ENCODE results near the gene LIN28B. TPM values are rescaled to one million over a fixed set of nuclear protein-coding genes. Genes with fewer than 3 reads are reported as not detected.
"Not testable (repeated sequence)": the region's sequence is repeated elsewhere in the genome, so short reads cannot be mapped to it uniquely, and the experiment has no call there.

The LIN28B gene
- total RNA-seq, 2 experiments from 2014 or later: not detected

GRCh38 chr6:105080279-105080678 lies 123.4 kb downstream of the LIN28B start:
- Mint-ChIP-seq H3K9me3 (ENCODE audit: insufficient read depth) (no peaks in the 10 kb centered on the region), H3K27ac (no peak overlapping the region), H3K4me1 (ENCODE audit: low read depth) (no peaks in the 10 kb centered on the region), H3K4me3 (no peak overlapping the region), H3K27me3 (ENCODE audit: low read depth) (peaks cover 14% of the 10 kb centered on the region), H3K36me3 (ENCODE audit: low read depth) (no peaks in the 10 kb centered on the region)
- CTCF ChIA-PET: interaction anchor here (0.9 to 4.0 kb wide), 4 partner anchors 7 to 343 kb away, joined by 3 to 29 read pairs (median 4); no protein-coding TSS in a partner anchor
- POLR2A ChIA-PET: no interaction called here
- ATAC-seq (no peak), DNase-seq (no peak)

GRCh38 chr6:105081662-105082061 lies 124.8 kb downstream of the LIN28B start:
- H3K9me3 Mint-ChIP-seq (ENCODE audit: insufficient read depth); CTCF ChIA-PET; H3K4me1 Mint-ChIP-seq (ENCODE audit: low read depth); H3K27ac Mint-ChIP-seq; H3K4me3 Mint-ChIP-seq; POLR2A ChIA-PET; H3K36me3 Mint-ChIP-seq (ENCODE audit: low read depth); ATAC-seq; DNase-seq: not testable (repeated sequence)
- peaks cover 17% of the 10 kb centered on the region for H3K27me3 Mint-ChIP-seq (ENCODE audit: low read depth)

- Mint-ChIP-seq H3K4me3 (no peak overlapping the region), H3K36me3 (ENCODE audit: low read depth) (no peaks in the 10 kb centered on the region), H3K27ac (no peak overlapping the region), H3K4me1 (ENCODE audit: low read depth) (no peaks in the 10 kb centered on the region), H3K9me3 (ENCODE audit: insufficient read depth) (no peaks in the 10 kb centered on the region), H3K27me3 (ENCODE audit: low read depth) (peaks cover 11% of the 10 kb centered on the region)
- no peak for ATAC-seq
- CTCF ChIA-PET: interaction anchor here (0.6 to 3.6 kb wide), 43 partner anchors 9 to 931 kb away, joined by 3 to 29 read pairs (median 4); partner anchors contain the start of gene PREP
- peak; percentile 53 for DNase-seq
- POLR2A ChIA-PET: no interaction called here
Observed at GRCh38 chr6:105087571-105088211, 130.8 kb downstream of the LIN28B start.

- Mint-ChIP-seq H3K27ac (no peak overlapping the region), H3K27me3 (ENCODE audit: low read depth) (peaks cover 9% of the 10 kb centered on the region), H3K9me3 (ENCODE audit: insufficient read depth) (no peaks in the 10 kb centered on the region), H3K4me3 (no peak overlapping the region), H3K36me3 (ENCODE audit: low read depth) (no peaks in the 10 kb centered on the region), H3K4me1 (ENCODE audit: low read depth) (no peaks in the 10 kb centered on the region)
- ChIA-PET CTCF (interaction anchor here (0.7 kb wide), 1 partner anchor 14 kb away, joined by 3 read pairs; no protein-coding TSS in a partner anchor), POLR2A (interaction anchor here (0.6 kb wide), 1 partner anchor 147 kb away, joined by 3 read pairs; no protein-coding TSS in a partner anchor)
- ATAC-seq (no peak), DNase-seq (no peak)
Observed at GRCh38 chr6:105091140-105091829, 134.4 kb downstream of the LIN28B start.

- no peaks in the 10 kb centered on the region for H3K36me3 Mint-ChIP-seq (ENCODE audit: low read depth)
- no peaks in the 10 kb centered on the region for H3K27me3 Mint-ChIP-seq (ENCODE audit: low read depth)
- no peak for ATAC-seq
- H3K4me1 Mint-ChIP-seq (ENCODE audit: low read depth): no peaks in the 10 kb centered on the region
- no peaks in the 10 kb centered on the region for H3K9me3 Mint-ChIP-seq (ENCODE audit: insufficient read depth)
- no peak overlapping the region for H3K27ac Mint-ChIP-seq
- POLR2A ChIA-PET: no interaction called here
- CTCF ChIA-PET: no interaction called here
- no peak for DNase-seq
- no peak overlapping the region for H3K4me3 Mint-ChIP-seq
Observed at GRCh38 chr6:105094133-105094640, 137.3 kb downstream of the LIN28B start.

GRCh38 chr6:105095139-105095538 lies 138.2 kb downstream of the LIN28B start:
- CTCF ChIA-PET: no interaction called here
- Mint-ChIP-seq H3K27ac (no peak overlapping the region), H3K4me3 (no peak overlapping the region), H3K4me1 (ENCODE audit: low read depth) (no peaks in the 10 kb centered on the region), H3K27me3 (ENCODE audit: low read depth) (no peaks in the 10 kb centered on the region), H3K9me3 (ENCODE audit: insufficient read depth) (no peaks in the 10 kb centered on the region), H3K36me3 (ENCODE audit: low read depth) (no peaks in the 10 kb centered on the region)
- ATAC-seq: no peak
- POLR2A ChIA-PET: no interaction called here
- no peak for DNase-seq

GRCh38 chr6:105097288-105097687 lies 140.4 kb downstream of the LIN28B start:
- ATAC-seq (no peak), DNase-seq (no peak)
- no peak overlapping the region for H3K4me3 Mint-ChIP-seq
- no peaks in the 10 kb centered on the region for H3K4me1 Mint-ChIP-seq (ENCODE audit: low read depth)
- no peaks in the 10 kb centered on the region for H3K27me3 Mint-ChIP-seq (ENCODE audit: low read depth)
- no peaks in the 10 kb centered on the region for H3K9me3 Mint-ChIP-seq (ENCODE audit: insufficient read depth)
- no peak overlapping the region for H3K27ac Mint-ChIP-seq
- ChIA-PET POLR2A (no interaction called here), CTCF (interaction anchor here (0.5 to 1.8 kb wide), 4 partner anchors 9 to 485 kb away, joined by 3 to 9 read pairs (median 3); no protein-coding TSS in a partner anchor)
- no peaks in the 10 kb centered on the region for H3K36me3 Mint-ChIP-seq (ENCODE audit: low read depth)

GRCh38 chr6:105099371-105099770 lies 142.5 kb downstream of the LIN28B start:
- Mint-ChIP-seq H3K4me1 (ENCODE audit: low read depth) (no peaks in the 10 kb centered on the region), H3K9me3 (ENCODE audit: insufficient read depth) (no peaks in the 10 kb centered on the region), H3K4me3 (no peak overlapping the region), H3K36me3 (ENCODE audit: low read depth) (no peaks in the 10 kb centered on the region), H3K27me3 (ENCODE audit: low read depth) (no peaks in the 10 kb centered on the region), H3K27ac (no peak overlapping the region)
- DNase-seq (no peak), ATAC-seq (no peak)
- ChIA-PET POLR2A (no interaction called here), CTCF (interaction anchor here (0.8 to 1.0 kb wide), 3 partner anchors 12 to 22 kb away, joined by 3 to 4 read pairs (median 4); no protein-coding TSS in a partner anchor)

- Mint-ChIP-seq H3K9me3 (ENCODE audit: insufficient read depth) (no peaks in the 10 kb centered on the region), H3K4me1 (ENCODE audit: low read depth) (no peaks in the 10 kb centered on the region), H3K27ac (no peak overlapping the region), H3K36me3 (ENCODE audit: low read depth) (no peaks in the 10 kb centered on the region), H3K4me3 (no peak overlapping the region), H3K27me3 (ENCODE audit: low read depth) (no peaks in the 10 kb centered on the region)
- ATAC-seq (no peak), DNase-seq (no peak)
- CTCF ChIA-PET: no interaction called here
- POLR2A ChIA-PET: no interaction called here
Observed at GRCh38 chr6:105102186-105102585, 145.3 kb downstream of the LIN28B start.

GRCh38 chr6:105105094-105105493 lies 148.2 kb downstream of the LIN28B start:
- ChIA-PET POLR2A (no interaction called here), CTCF (no interaction called here)
- ATAC-seq (no peak), DNase-seq (no peak)
- H3K36me3 Mint-ChIP-seq (ENCODE audit: low read depth): no peaks in the 10 kb centered on the region
- H3K9me3 Mint-ChIP-seq (ENCODE audit: insufficient read depth): no peaks in the 10 kb centered on the region
- no peak overlapping the region for H3K27ac Mint-ChIP-seq
- no peaks in the 10 kb centered on the region for H3K4me1 Mint-ChIP-seq (ENCODE audit: low read depth)
- H3K27me3 Mint-ChIP-seq (ENCODE audit: low read depth): no peaks in the 10 kb centered on the region
- H3K4me3 Mint-ChIP-seq: no peak overlapping the region

- H3K4me3 Mint-ChIP-seq: no peak overlapping the region
- CTCF ChIA-PET: no interaction called here
- DNase-seq (no peak), ATAC-seq (no peak)
- POLR2A ChIA-PET: no interaction called here
- H3K4me1 Mint-ChIP-seq (ENCODE audit: low read depth): no peaks in the 10 kb centered on the region
- H3K36me3 Mint-ChIP-seq (ENCODE audit: low read depth): no peaks in the 10 kb centered on the region
- H3K27ac Mint-ChIP-seq: no peak overlapping the region
- peaks cover 2% of the 10 kb centered on the region for H3K27me3 Mint-ChIP-seq (ENCODE audit: low read depth)
- no peaks in the 10 kb centered on the region for H3K9me3 Mint-ChIP-seq (ENCODE audit: insufficient read depth)
Observed at GRCh38 chr6:105106260-105106659, 149.4 kb downstream of the LIN28B start.

GRCh38 chr6:105107207-105107606 lies 150.3 kb downstream of the LIN28B start:
- Mint-ChIP-seq H3K27ac (no peak overlapping the region), H3K4me3 (no peak overlapping the region), H3K27me3 (ENCODE audit: low read depth) (peaks cover 5% of the 10 kb centered on the region), H3K9me3 (ENCODE audit: insufficient read depth) (no peaks in the 10 kb centered on the region), H3K4me1 (ENCODE audit: low read depth) (no peaks in the 10 kb centered on the region), H3K36me3 (ENCODE audit: low read depth) (no peaks in the 10 kb centered on the region)
- ChIA-PET CTCF (interaction anchor here (1.6 kb wide), 1 partner anchor 19 kb away, joined by 3 read pairs; no protein-coding TSS in a partner anchor), POLR2A (no interaction called here)
- ATAC-seq (no peak), DNase-seq (no peak)
